Measurements from ENCODE around the gene TRIM71.

GRCh38 chr3:32886911-32887310 is 69.1 kb downstream of the TRIM71 start:
- TF ChIP-seq CTCF (IDR thresholded peaks at IDR 0.05; ENCODE audit: poor library complexity) (no peak), EZH2phosphoT487 (IDR thresholded peaks at IDR 0.05; ENCODE audit: low read depth, severe bottlenecking, unreplicated experiment) (no peak), EZH2 (IDR thresholded peaks at IDR 0.05; ENCODE audit: borderline replicate concordance) (no peak)
